Vein endothelial cell (primary cell): Measurements from ENCODE around the gene DIMT1. TPM values are rescaled to one million over a fixed set of nuclear protein-coding genes. Genes with fewer than 3 reads are reported as not detected.

ENCODE experiments used
- small RNA-seq: library from RNA; depleted of rRNA; stranded (forward); fragments of <200 nt; gene quantifications from one replicate; pipeline ENCODE3, GENCODE V24; 2012
- total RNA-seq: library from RNA; depleted of rRNA; stranded (reverse); fragments of >200 nt; gene quantifications from 2 replicates; pipeline ENCODE4 v1.2.3, GENCODE V29; 2012

Gene DIMT1
- total RNA-seq: 33.3 and 46.0 TPM in 2 replicates

GRCh38 chr5:62403411-62404250 lies at the start of gene DIMT1:
Gene DIMT1 (minus strand): TSS chr5:62403905. CDS start chr5:62403772, 133 bp downstream.

DNA sequence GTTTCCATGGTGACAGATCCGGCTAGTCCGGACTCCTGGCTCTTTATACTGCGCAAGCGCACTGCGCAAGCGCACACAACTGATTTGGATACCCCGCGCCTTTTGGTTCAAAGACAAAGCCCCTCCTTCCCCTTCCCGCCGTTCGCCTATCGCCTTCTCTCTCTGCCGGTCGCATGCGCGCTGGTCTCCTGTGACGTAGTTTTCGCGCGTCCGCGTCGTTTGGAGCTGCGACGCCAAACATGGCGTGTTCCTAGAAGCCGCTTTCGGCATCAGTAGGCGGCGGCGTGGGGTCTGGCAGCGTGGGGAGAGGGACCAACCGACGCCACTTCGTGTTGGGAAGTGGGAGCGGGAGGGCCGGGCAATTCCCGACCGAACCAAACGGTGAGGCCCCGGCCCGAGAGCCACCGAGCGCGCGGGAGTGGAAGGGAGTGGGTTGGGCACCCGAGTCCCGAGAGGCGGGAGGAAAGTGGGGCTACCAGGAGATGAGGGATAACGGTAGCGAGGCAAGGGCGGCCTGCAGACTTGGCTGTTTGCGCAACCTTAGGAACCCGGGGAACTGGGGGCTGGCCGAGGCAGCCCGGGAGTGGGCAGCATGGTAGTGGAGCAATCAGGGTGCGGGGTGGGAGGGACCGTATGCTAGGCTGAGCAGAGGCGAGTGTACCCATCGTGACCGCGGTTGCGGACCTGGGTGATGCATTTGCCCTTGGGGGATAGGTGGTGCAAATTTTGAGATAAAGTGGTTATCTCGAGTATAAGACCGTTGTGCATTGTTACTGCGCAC lies 9.0 kb upstream of the DIMT1 start, which contains the start of gene IPO11:
Gene IPO11, plus strand, starts transcription at position 215 of the 781 bp plus-strand sequence. CDS start 24,517 bp downstream, outside the sequence.

Small RNA genes within 50 kb of the gene (small RNA-seq; reads per million reads assigned to genes)
- gene RNU6-661P: not detected

Other genes starting within 250 kb of the DIMT1 start
- 85.6 and 113 TPM in 2 replicates for gene KIF2A, start 97.7 kb downstream of the DIMT1 start, total RNA-seq
- 88.2 and 119 TPM in 2 replicates for gene IPO11, start 8.9 kb upstream of the DIMT1 start, total RNA-seq
- 45.9 and 48.7 TPM in 2 replicates for gene LRRC70, start 174.9 kb upstream of the DIMT1 start, total RNA-seq